ENCODE measurements around the gene TMEM178B. TPM values are rescaled to one million over a fixed set of nuclear protein-coding genes. Genes with fewer than 3 reads are reported as not detected.
"Not testable (repeated sequence)": the region's sequence is repeated elsewhere in the genome, so short reads cannot be mapped to it uniquely, and the experiment has no call there.

TMEM178B gene
- total RNA-seq, 4 donors from 2014 or later, result 1.3 to 1.8 (median 1.5) TPM

DNA sequence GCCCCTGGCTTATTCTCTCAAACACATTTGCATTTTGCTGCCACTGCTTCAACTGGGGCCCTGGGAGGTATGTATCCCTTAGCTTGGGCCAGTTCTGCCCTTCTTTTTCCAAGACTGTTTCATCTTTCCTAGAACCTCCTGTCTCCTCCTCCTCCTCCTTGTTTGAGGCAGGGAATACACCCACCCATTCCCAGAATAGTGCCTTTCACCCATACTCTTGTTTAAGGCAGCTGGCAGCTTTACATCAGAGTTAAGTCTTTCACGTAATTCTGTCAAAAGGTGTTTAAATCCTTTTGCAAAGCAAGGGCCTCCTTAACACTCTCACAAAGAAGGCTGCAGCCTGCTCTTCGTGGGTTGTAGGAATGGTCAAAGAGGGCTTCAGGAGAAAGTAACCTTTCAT, 326.5 kb downstream of the TMEM178B start:
- in situ Hi-C loops (cut with MboI; ENCODE audit: low sequenced_read_pairs in 4 of 4), result no loop called here

DNA sequence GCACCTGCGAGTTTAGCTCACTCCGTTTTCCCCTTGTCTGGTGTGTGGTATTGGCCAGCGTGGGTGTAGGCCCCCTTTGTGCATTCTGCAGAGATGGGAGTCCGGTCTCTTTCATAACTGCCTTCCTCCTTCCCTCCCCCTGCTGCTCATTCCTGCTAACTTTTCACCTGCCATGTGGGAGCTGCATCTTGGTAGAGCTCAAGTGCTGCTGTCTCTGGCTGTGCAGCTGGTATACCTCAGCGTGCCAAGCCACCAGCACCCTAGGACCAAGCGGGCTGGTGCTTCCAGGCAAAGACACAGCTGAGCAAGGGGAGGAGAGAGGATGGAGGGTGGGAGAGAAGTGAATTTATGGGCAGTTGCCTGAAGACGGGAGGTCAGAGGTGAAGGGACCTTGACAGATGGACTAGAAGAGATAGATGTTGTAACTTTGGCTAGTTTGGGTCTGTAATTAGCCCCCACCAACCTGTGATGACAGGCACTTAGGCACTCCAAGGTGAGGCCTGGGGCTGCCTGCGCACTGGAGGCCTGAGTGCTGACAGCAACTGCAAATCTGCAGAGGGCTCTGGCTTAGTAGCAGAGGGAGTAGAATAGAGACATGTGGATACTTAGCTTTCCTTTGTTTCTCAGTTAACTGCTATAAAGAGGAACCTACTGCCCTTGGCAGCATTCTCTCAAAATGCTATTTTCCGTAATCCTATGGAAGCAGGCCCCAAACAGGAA, 328.6 kb downstream of the TMEM178B start:
- Histone ChIP-seq H3K4me1 (peaks cover 0 to 5% of the 10 kb centered on the region in 2 donors), H3K36me3 (no peaks in the 10 kb centered on the region), H3K27me3 (no peaks in the 10 kb centered on the region), H3K27ac (no peak overlapping the region), H3K4me3 (no peak overlapping the region), H3K9me3 (no peaks in the 10 kb centered on the region)
- DNase-seq (no peak), ATAC-seq (no peak)
- TF ChIP-seq, protein P1, sequence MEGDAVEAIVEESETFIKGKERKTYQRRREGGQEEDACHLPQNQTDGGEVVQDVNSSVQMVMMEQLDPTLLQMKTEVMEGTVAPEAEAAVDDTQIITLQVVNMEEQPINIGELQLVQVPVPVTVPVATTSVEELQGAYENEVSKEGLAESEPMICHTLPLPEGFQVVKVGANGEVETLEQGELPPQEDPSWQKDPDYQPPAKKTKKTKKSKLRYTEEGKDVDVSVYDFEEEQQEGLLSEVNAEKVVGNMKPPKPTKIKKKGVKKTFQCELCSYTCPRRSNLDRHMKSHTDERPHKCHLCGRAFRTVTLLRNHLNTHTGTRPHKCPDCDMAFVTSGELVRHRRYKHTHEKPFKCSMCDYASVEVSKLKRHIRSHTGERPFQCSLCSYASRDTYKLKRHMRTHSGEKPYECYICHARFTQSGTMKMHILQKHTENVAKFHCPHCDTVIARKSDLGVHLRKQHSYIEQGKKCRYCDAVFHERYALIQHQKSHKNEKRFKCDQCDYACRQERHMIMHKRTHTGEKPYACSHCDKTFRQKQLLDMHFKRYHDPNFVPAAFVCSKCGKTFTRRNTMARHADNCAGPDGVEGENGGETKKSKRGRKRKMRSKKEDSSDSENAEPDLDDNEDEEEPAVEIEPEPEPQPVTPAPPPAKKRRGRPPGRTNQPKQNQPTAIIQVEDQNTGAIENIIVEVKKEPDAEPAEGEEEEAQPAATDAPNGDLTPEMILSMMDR (IDR thresholded peaks at IDR 0.05 in 4 of 5, conservative IDR thresholded peaks at IDR 0.05 in 1 of 5), result no peak
- no peak for TF ChIP-seq POLR2A (IDR thresholded peaks at IDR 0.05)
- intact Hi-C loops (cut with DNase I; ENCODE audit: low total_unique reads) (no loop called here), in situ Hi-C loops (cut with MboI; ENCODE audit: low sequenced_read_pairs in 4 of 4) (no loop called here)

More for the DNA sequence above, 326.5 kb downstream of the TMEM178B start:
- Histone ChIP-seq H3K36me3 (no peaks in the 10 kb centered on the region), H3K27ac (no peak overlapping the region), H3K4me1 (peaks cover 0 to 5% of the 10 kb centered on the region in 2 donors), H3K9me3 (no peaks in the 10 kb centered on the region), H3K27me3 (no peaks in the 10 kb centered on the region), H3K4me3 (no peak overlapping the region)
- intact Hi-C loops (cut with DNase I; ENCODE audit: low total_unique reads), result no loop called here
- DNase-seq (no peak), ATAC-seq (no peak)
- TF ChIP-seq POLR2A (IDR thresholded peaks at IDR 0.05), result no peak
- TF ChIP-seq, protein P1 (IDR thresholded peaks at IDR 0.05 in 4 of 5, conservative IDR thresholded peaks at IDR 0.05 in 1 of 5), result no peak

DNA sequence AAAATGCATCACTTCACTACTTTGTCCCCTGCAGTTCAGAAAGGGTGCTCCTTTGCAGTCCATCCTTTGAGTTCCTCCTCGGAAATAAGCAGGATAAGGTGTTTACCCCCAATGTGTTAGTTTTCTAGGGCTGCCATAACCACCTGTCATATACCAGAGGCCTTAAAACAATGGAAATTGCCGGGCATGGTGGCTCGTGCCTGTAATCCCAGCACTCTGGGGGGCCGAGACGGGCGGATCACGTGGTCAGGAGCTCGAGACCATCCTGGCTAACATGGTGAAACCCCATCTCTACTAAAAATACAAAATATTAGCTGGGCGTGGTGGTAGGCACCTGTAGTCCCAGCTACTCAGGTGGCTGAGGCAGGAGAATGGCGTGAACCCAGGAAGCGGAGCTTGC, 330.0 kb downstream of the TMEM178B start:
- in situ Hi-C loops (cut with MboI; ENCODE audit: low sequenced_read_pairs in 4 of 4); intact Hi-C loops (cut with DNase I; ENCODE audit: low total_unique reads); H3K27me3 ChIP-seq; H3K4me1 ChIP-seq; H3K36me3 ChIP-seq; ATAC-seq; DNase-seq; H3K4me3 ChIP-seq; H3K27ac ChIP-seq; H3K9me3 ChIP-seq: not testable (repeated sequence)

DNA sequence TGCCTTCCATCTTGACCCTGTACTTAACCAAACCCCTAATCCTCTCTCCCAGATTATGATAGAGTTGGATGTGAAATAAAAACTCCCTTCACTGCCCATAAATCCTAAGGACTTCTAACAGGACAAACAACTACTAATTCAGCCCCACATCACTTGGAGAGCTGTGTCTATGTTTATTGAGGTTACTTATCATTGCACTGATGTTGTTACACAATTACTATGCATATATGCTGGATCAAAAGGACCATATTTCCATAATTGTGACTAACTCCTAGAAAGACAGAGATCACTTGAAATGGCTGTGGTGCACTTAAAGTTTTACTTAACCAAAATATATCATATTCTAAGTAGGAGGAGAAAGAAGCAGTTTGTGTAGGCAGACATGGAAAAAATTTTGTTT, 332.5 kb downstream of the TMEM178B start:
- no peak for DNase-seq
- in situ Hi-C loops (cut with MboI; ENCODE audit: low sequenced_read_pairs in 4 of 4), result no loop called here
- intact Hi-C loops (cut with DNase I; ENCODE audit: low total_unique reads), result no loop called here
- H3K4me1 ChIP-seq, result no peaks in the 10 kb centered on the region
- no peak for ATAC-seq
- no peaks in the 10 kb centered on the region for H3K27me3 ChIP-seq
- no peaks in the 10 kb centered on the region for H3K9me3 ChIP-seq
- H3K4me3 ChIP-seq, result no peak overlapping the region
- no peak for TF ChIP-seq POLR2A (IDR thresholded peaks at IDR 0.05)
- TF ChIP-seq, protein P1 (IDR thresholded peaks at IDR 0.05 in 4 of 5, conservative IDR thresholded peaks at IDR 0.05 in 1 of 5), result no peak
- no peaks in the 10 kb centered on the region for H3K36me3 ChIP-seq
- no peak overlapping the region for H3K27ac ChIP-seq

DNA sequence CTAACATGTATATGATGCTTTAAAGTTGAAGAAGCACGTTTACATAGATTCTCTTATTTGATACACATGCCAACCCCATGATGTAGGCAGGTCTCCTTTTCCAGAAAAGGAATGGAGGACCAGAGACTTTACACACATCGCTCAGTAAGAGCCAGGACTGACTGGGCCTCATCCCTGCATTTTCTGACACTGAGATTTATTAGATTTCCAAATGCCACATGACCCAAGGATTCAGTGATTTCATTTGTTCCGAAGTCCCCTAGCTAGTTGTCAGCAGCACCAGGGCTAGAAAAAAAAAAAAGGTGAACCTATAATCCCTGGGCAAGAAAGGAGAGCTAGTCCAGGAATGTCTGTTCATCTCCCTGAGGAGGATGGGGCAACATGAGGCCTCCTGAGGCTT, 334.0 kb downstream of the TMEM178B start:
- Histone ChIP-seq H3K27ac (no peak overlapping the region), H3K36me3 (no peaks in the 10 kb centered on the region), H3K9me3 (no peaks in the 10 kb centered on the region), H3K27me3 (no peaks in the 10 kb centered on the region), H3K4me3 (no peak overlapping the region), H3K4me1 (no peaks in the 10 kb centered on the region)
- no peak for TF ChIP-seq POLR2A (IDR thresholded peaks at IDR 0.05)
- TF ChIP-seq, protein P1 (IDR thresholded peaks at IDR 0.05 in 4 of 5, conservative IDR thresholded peaks at IDR 0.05 in 1 of 5), result no peak
- intact Hi-C loops (cut with DNase I; ENCODE audit: low total_unique reads), result no loop called here
- DNase-seq (no peak), ATAC-seq (no peak)
- in situ Hi-C loops (cut with MboI; ENCODE audit: low sequenced_read_pairs in 4 of 4), result no loop called here
